ENCODE data around the gene CNPY3. TPM values are rescaled to one million over a fixed set of nuclear protein-coding genes. Genes with fewer than 3 reads are reported as not detected.

CNPY3 gene
- total and polyA plus RNA-seq, 10 of the 15 experiments (the other 5 are each of a cell fraction or from before 2014, with no cell fraction given): 7.2 to 102 (median 73.6) TPM

GRCh38 chr6:42916288-42916687, 13.0 kb upstream of the CNPY3 start:
- ChIA-PET POLR2A (interaction anchor here (0.5 to 0.6 kb wide), 2 partner anchors 24 to 221 kb away, joined by 3 read pairs; no protein-coding TSS in a partner anchor), SMC1A (ENCODE audit: uncharacterized antibody, unreplicated experiment) (no interaction called here), RAD21 (ENCODE audit: unreplicated experiment) (no interaction called here), CTCF (interaction anchor here (0.9 to 2.8 kb wide), 3 partner anchors 13 to 322 kb away, joined by 4 to 15 read pairs (median 5); partner anchors contain the start of gene CNPY3)
- Histone ChIP-seq H4K20me1 (ENCODE audit: control insufficient read depth, insufficient read depth) (no peaks in the 10 kb centered on the region), H3K4me3 (no peak overlapping the region), H2AFZ (ENCODE audit: control insufficient read depth, low read depth, low read length) (no peak overlapping the region), H3K4me1 (ENCODE audit: control insufficient read depth, insufficient read depth, low read length) (peaks cover 6% of the 10 kb centered on the region), H3K79me2 (ENCODE audit: control insufficient read depth, insufficient read depth, low read length) (no peaks in the 10 kb centered on the region), H3K9me3 (replicated peaks; ENCODE audit: control insufficient read depth, insufficient read depth, low read length) (no peaks in the 10 kb centered on the region), H3K27me3 (replicated peaks in 1 of 2; ENCODE audit: control insufficient read depth in 2 of 2, insufficient read depth in 2 of 2, low read length in 1 of 2) (no peaks in the 10 kb centered on the region), H3K27ac (ENCODE audit: control insufficient read depth, insufficient read depth) (no peak overlapping the region), H3K4me2 (ENCODE audit: control insufficient read depth, insufficient read depth) (no peak overlapping the region), H3K9ac (ENCODE audit: control insufficient read depth, insufficient read depth, low read length) (no peak overlapping the region), H3K36me3 (ENCODE audit: control insufficient read depth in 2 of 2, insufficient read depth in 2 of 2, low read length in 1 of 2) (no peaks in the 10 kb centered on the region)
- WGBS (ENCODE audit: insufficient coverage, insufficient replicate concordance, low lambda C conversion rate, missing lambda C conversion rate): 86% methylated on average over 1 of the region's 1 CpG
- FAIRE-seq: no peak
- BruUV-seq (replicated peaks): no TSS peak
- intact Hi-C loops (cut with micrococcal nuclease; ENCODE audit: unreplicated experiment) (no loop called here), in situ Hi-C loops (cut with MboI) (no loop called here)
- peak; percentile 14; the same call in 1 of the 3 replicates for ATAC-seq
- no peak for DNase-seq (ENCODE audit: low read depth, low spot score)
- TF ChIP-seq NFIC (IDR thresholded peaks at IDR 0.05; ENCODE audit: low read depth, low read length): no peak

- BruUV-seq (replicated peaks): no TSS peak
- TF ChIP-seq USF1 (IDR thresholded peaks at IDR 0.05; ENCODE audit: borderline replicate concordance, extremely low read length, insufficient read depth, low read depth, low read length): no peak
- TF ChIP-seq BRCA1 (IDR thresholded peaks at IDR 0.05; ENCODE audit: low read depth, low read length): no peak
- TF ChIP-seq TBL1XR1 (IDR thresholded peaks at IDR 0.05; ENCODE audit: low read depth, low read length): no peak
- no peak for TF ChIP-seq NBN (IDR thresholded peaks at IDR 0.05)
- TF ChIP-seq CHD4 (IDR thresholded peaks at IDR 0.05): no peak
- TF ChIP-seq CREB1 (IDR thresholded peaks at IDR 0.05; ENCODE audit: low read depth): no peak
- no peak for TF ChIP-seq EGR1 (IDR thresholded peaks at IDR 0.05; ENCODE audit: borderline replicate concordance in 1 of 2, low read depth in 2 of 2, low read length in 2 of 2)
- TF ChIP-seq CHD2 (IDR thresholded peaks at IDR 0.05; ENCODE audit: borderline replicate concordance, low read depth, low read length): no peak
- TF ChIP-seq BCLAF1 (IDR thresholded peaks at IDR 0.05): no peak
- no peak for TF ChIP-seq NR2C1 (IDR thresholded peaks at IDR 0.05)
- TF ChIP-seq SIN3A (IDR thresholded peaks at IDR 0.05; ENCODE audit: low read depth, low read length): no peak
- no peak for TF ChIP-seq RAD21 (IDR thresholded peaks at IDR 0.05; ENCODE audit: insufficient read depth, low read depth, low read length)
- TF ChIP-seq MXI1 (IDR thresholded peaks at IDR 0.05; ENCODE audit: low read depth, low read length): no peak
Observed at GRCh38 chr6:42921801-42922200, 7.5 kb upstream of the CNPY3 start.

More at GRCh38 chr6:42921801-42922200, 7.5 kb upstream of the CNPY3 start:
- H3K27ac ChIP-seq (ENCODE audit: control insufficient read depth, insufficient read depth): no peak overlapping the region
- H3K27me3 ChIP-seq (replicated peaks in 1 of 2; ENCODE audit: control insufficient read depth in 2 of 2, insufficient read depth in 2 of 2, low read length in 1 of 2): no peaks in the 10 kb centered on the region
- SMC1A ChIA-PET (ENCODE audit: uncharacterized antibody, unreplicated experiment): no interaction called here
- in situ Hi-C loops (cut with MboI): no loop called here
- no peak for FAIRE-seq
- no peak overlapping the region for H3K9ac ChIP-seq (ENCODE audit: control insufficient read depth, insufficient read depth, low read length)
- H2AFZ ChIP-seq (ENCODE audit: control insufficient read depth, low read depth, low read length): no peak overlapping the region
- RAD21 ChIA-PET (ENCODE audit: unreplicated experiment): interaction anchor here (0.6 kb wide), 1 partner anchor 441 kb away, joined by 3 read pairs; no protein-coding TSS in a partner anchor
- H3K9me3 ChIP-seq (replicated peaks; ENCODE audit: control insufficient read depth, insufficient read depth, low read length): no peaks in the 10 kb centered on the region
- no peaks in the 10 kb centered on the region for H3K36me3 ChIP-seq (ENCODE audit: control insufficient read depth in 2 of 2, insufficient read depth in 2 of 2, low read length in 1 of 2)
- CTCF ChIA-PET: no interaction called here
- no peak for DNase-seq (ENCODE audit: low read depth, low spot score)
- no peaks in the 10 kb centered on the region for H4K20me1 ChIP-seq (ENCODE audit: control insufficient read depth, insufficient read depth)
- H3K4me1 ChIP-seq (ENCODE audit: control insufficient read depth, insufficient read depth, low read length): peaks cover 3% of the 10 kb centered on the region; the same call in 1 of the 2 replicates
- ATAC-seq: no peak
- WGBS (ENCODE audit: insufficient coverage, insufficient replicate concordance, low lambda C conversion rate, missing lambda C conversion rate): 61% methylated on average over 6 of the region's 6 CpGs
- H3K79me2 ChIP-seq (ENCODE audit: control insufficient read depth, insufficient read depth, low read length): no peaks in the 10 kb centered on the region
- no peak overlapping the region for H3K4me2 ChIP-seq (ENCODE audit: control insufficient read depth, insufficient read depth)
- intact Hi-C loops (cut with micrococcal nuclease; ENCODE audit: unreplicated experiment): no loop called here
- POLR2A ChIA-PET: no interaction called here
- H3K4me3 ChIP-seq: no peak overlapping the region

Measured in GM12878 (cell line).